Esophagus muscularis mucosa (tissue), 4 donors: ENCODE results near the gene CLDN7. TPM values are rescaled to one million over a fixed set of nuclear protein-coding genes. Genes with fewer than 3 reads are reported as not detected.

Experiments
- DNase-seq: peaks from one replicate; pipeline ENCODE4 v3.0.0-alpha.2; 2017; ENCODE audit errors: extremely low spot score
- H3K27ac ChIP-seq, 4 donors: fragments of 200-600 bp; sonication (generic); replicated peaks in 1 of 4; 1 replicate in 3 of 4; 2 replicates in 1 of 4; pipeline ENCODE4 v1.5.1; 2016 to 2019; ENCODE audit warnings: mild to moderate bottlenecking in 1 of 4
- H3K27me3 ChIP-seq, 4 donors: fragments of 200-600 bp; sonication (generic); one replicate each; pipeline versions ENCODE4 v1.5.1 to v1.6.0; 2016 to 2019
- H3K36me3 ChIP-seq, 4 donors: fragments of 200-600 bp; sonication (generic); one replicate each; pipeline ENCODE4 v1.5.1; 2016 to 2019
- H3K4me1 ChIP-seq, 4 donors: fragments of 200-600 bp; sonication (generic); one replicate each; pipeline ENCODE4 v1.5.1; 2016 to 2019
- H3K4me3 ChIP-seq, 4 donors: fragments of 200-600 bp; sonication (generic); 1 replicate in 2 of 4; 2 replicates in 2 of 4; pipeline ENCODE4 v1.5.1; 2016 to 2019; ENCODE audit warnings: mild to moderate bottlenecking in 4 of 4, moderate library complexity in 1 of 4
- H3K9me3 ChIP-seq, 4 donors: fragments of 200-600 bp; sonication (generic); 1 replicate in 3 of 4; 2 replicates in 1 of 4; pipeline ENCODE4 v1.5.1; 2016 to 2019
- EP300 ChIP-seq: sonication (generic); formaldehyde crosslinking; IDR thresholded peaks from one replicate; pipeline ENCODE4 v1.6.1; 2017; ENCODE audit warnings: antibody characterized with exemption
- POLR2A ChIP-seq: fragments of 450-650 bp; IDR thresholded peaks from one replicate; pipeline ENCODE4 v1.6.1; 2017; ENCODE audit warnings: antibody characterized with exemption, moderate library complexity, mild to moderate bottlenecking, low read depth
- POLR2AphosphoS5 ChIP-seq, 2 donors: sonication (generic); formaldehyde crosslinking; IDR thresholded peaks; one replicate each; pipeline ENCODE4 v1.6.1; 2017; ENCODE audit warnings: antibody characterized with exemption in 2 of 2
- WGBS: methylation state at CpG from one replicate; pipeline ENCODE4 v1.1.5; 2018; 5-methylcytosine and 5-hydroxymethylcytosine counted together
- intact Hi-C: fragments of 100-400 bp; cut with DNase I; formaldehyde crosslinking; loops from one replicate; pipeline ENCODE4 v1.15.1; 2023
- total RNA-seq, 4 donors: library from RNA; depleted of rRNA; stranded (reverse); fragments of >200 nt; gene quantifications; one replicate each; pipeline versions ENCODE4 v1.1.0 to v1.2.1, GENCODE V29; 2016
- TF ChIP-seq, protein P1 (sequence below), 3 experiments: fragments of 200-600 bp in 2 of 3; fragments of 450-650 bp in 1 of 3; sonication (generic) in 2 of 3; IDR thresholded peaks; one replicate each; pipeline ENCODE4 v1.5.1; 2017 to 2019; ENCODE audit warnings: antibody characterized with exemption in 3 of 3, mild to moderate bottlenecking in 2 of 3, moderate library complexity in 1 of 3

Gene CLDN7
- total RNA-seq, 4 donors from 2014 or later, result 1.7 to 3.4 (median 2.1) TPM

DNA sequence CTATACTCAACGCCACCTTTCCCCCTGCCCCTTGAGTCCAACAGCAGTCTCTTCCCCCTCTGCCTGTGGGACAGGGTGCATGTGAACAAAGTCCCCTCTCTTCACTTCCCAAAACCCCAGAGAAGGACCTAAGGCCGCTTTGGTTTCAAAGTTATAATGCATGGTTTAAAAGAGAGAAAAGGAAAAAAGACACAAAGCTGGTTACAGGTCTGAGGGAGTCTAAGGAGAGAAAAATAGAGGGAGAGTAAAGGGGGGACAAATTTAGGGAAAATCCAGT, 18.9 kb downstream of the CLDN7 start:
- Histone ChIP-seq H3K4me1 (peaks cover 29 to 43% (median 39%) of the 10 kb centered on the region in 4 donors), H3K9me3 (no peaks in the 10 kb centered on the region), H3K27me3 (no peaks in the 10 kb centered on the region), H3K27ac (peak overlapping the region; percentile 97 to 99 (median 97)), H3K4me3 (peak overlapping the region; percentile 86 to 98 (median 92)), H3K36me3 (peaks cover 34 to 50% (median 49%) of the 10 kb centered on the region in 4 donors)
- DNase-seq, result no peak
- TF ChIP-seq POLR2A, result no peak
- no peak for TF ChIP-seq POLR2AphosphoS5 (IDR thresholded peaks at IDR 0.05)
- TF ChIP-seq, protein P1, sequence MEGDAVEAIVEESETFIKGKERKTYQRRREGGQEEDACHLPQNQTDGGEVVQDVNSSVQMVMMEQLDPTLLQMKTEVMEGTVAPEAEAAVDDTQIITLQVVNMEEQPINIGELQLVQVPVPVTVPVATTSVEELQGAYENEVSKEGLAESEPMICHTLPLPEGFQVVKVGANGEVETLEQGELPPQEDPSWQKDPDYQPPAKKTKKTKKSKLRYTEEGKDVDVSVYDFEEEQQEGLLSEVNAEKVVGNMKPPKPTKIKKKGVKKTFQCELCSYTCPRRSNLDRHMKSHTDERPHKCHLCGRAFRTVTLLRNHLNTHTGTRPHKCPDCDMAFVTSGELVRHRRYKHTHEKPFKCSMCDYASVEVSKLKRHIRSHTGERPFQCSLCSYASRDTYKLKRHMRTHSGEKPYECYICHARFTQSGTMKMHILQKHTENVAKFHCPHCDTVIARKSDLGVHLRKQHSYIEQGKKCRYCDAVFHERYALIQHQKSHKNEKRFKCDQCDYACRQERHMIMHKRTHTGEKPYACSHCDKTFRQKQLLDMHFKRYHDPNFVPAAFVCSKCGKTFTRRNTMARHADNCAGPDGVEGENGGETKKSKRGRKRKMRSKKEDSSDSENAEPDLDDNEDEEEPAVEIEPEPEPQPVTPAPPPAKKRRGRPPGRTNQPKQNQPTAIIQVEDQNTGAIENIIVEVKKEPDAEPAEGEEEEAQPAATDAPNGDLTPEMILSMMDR (IDR thresholded peaks at IDR 0.05), result no peak
- TF ChIP-seq EP300, result no peak
- WGBS, result 46% methylated on average over 2 of the region's 2 CpGs
- intact Hi-C loops, result no loop called here

GRCh38 chr17:7242717-7243452, 19.4 kb downstream of the CLDN7 start:
- Histone ChIP-seq H3K4me1 (peaks cover 29 to 38% (median 35%) of the 10 kb centered on the region in 4 donors), H3K27ac (peak overlapping the region; percentile 97 to 99 (median 97)), H3K4me3 (peak overlapping the region; percentile 86 to 98 (median 92)), H3K27me3 (no peaks in the 10 kb centered on the region), H3K9me3 (no peaks in the 10 kb centered on the region), H3K36me3 (peaks cover 34 to 50% (median 49%) of the 10 kb centered on the region in 4 donors)
- 1% methylated on average over 47 of the region's 49 CpGs for WGBS
- intact Hi-C loops, result no loop called here
- DNase-seq, result peak; percentile 99
- TF ChIP-seq POLR2A (peak; percentile 58), POLR2AphosphoS5 (IDR thresholded peaks at IDR 0.05) (peak; percentile 94 to 98), EP300 (no peak)
- TF ChIP-seq, protein P1 (IDR thresholded peaks at IDR 0.05), result peak in 1 of 3 experiments; percentile 9

DNA sequence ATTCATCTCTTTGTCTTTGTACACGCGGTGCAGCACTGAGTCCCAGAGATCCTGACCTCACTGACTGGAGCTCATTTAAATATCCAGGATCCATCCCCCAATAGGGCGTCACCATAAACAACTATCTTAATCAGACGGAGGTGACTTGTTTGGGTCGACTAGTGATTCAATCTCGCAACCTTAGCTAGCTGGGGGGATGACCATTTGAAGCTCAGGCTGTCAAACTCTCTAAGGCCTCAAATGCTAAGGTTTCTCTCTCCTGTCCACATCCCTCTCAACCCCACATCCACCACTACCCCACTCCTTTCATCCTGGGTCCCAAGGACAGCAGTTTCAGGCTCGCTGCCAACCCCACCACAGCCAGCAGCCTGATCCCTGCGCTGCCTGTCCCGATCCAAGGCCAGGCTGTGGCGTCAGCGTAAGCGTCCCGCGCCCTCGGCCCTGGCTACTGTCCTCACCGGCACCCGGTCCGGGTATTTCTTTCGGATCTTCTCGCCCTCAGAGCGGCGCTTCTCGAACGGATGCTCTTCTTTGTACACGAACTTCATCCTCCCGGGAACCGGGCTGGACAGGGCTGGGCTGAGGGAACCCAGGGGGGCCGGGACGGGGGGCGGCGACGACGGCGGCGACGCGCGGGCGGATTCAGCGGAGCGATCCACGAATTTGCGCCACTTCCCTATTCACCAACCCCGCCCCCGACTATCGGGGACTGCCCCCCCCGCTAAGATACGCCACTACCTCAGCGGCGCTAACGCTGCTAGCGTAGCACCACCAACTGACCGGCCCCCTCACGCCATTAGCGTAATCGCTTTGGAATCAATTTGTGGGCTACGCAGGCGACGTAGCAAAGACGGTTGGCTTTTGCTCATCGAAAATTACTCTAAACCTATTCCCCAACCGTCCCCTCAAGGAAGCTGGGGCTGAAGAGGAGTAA, 20.2 kb downstream of the CLDN7 start, which contains the start of gene GABARAP:
GABARAP (minus strand) TSS at position 667 of the 934 bp plus-strand sequence; CDS start at position 548, 119 bp downstream.
- TF ChIP-seq POLR2A (peak; percentile 78), POLR2AphosphoS5 (IDR thresholded peaks at IDR 0.05) (peak; percentile 60 to 81), EP300 (no peak)
- peaks cover 32 to 52% (median 48%) of the 10 kb centered on the region in 4 donors for H3K36me3 ChIP-seq
- peaks cover 34 to 42% (median 40%) of the 10 kb centered on the region in 4 donors for H3K4me1 ChIP-seq
- under 1% methylated on average over 56 of the region's 62 CpGs for WGBS
- no peaks in the 10 kb centered on the region for H3K27me3 ChIP-seq
- intact Hi-C loops, result no loop called here
- H3K4me3 ChIP-seq, result peak within 1 kb of the TSS; percentile 86 to 98 (median 92)
- peak within 1 kb of the TSS; percentile 97 to 99 (median 97) for H3K27ac ChIP-seq
- DNase-seq, result peak; percentile 99
- no peaks in the 10 kb centered on the region for H3K9me3 ChIP-seq

GRCh38 chr17:7241090-7241733, 21.1 kb downstream of the CLDN7 start:
- DNase-seq, result no peak
- H3K4me3 ChIP-seq, result peak overlapping the region; percentile 86 to 98 (median 92)
- H3K36me3 ChIP-seq, result peaks cover 29 to 52% (median 46%) of the 10 kb centered on the region in 4 donors
- TF ChIP-seq POLR2AphosphoS5 (IDR thresholded peaks at IDR 0.05), result no peak
- TF ChIP-seq EP300, result no peak
- TF ChIP-seq, protein P1 (IDR thresholded peaks at IDR 0.05), result no peak
- TF ChIP-seq POLR2A, result no peak
- no peaks in the 10 kb centered on the region for H3K9me3 ChIP-seq
- intact Hi-C loops, result no loop called here
- H3K27ac ChIP-seq, result peak overlapping the region; percentile 97 to 99 (median 97)
- no peaks in the 10 kb centered on the region for H3K27me3 ChIP-seq
- 40% methylated on average over 9 of the region's 9 CpGs for WGBS
- H3K4me1 ChIP-seq, result peaks cover 35 to 51% (median 48%) of the 10 kb centered on the region in 4 donors
